HG03439 (cell line): Measurements from ENCODE around the gene FUT6.

Experiments
- ATAC-seq: cut with Tn5 transposase; IDR thresholded peaks from one replicate; pipeline ENCODE4 v1.9.1; 2021; ENCODE audit warnings: mild to moderate bottlenecking, moderate library complexity; ENCODE audit not compliant: unreplicated experiment

Gene FUT6

DNA sequence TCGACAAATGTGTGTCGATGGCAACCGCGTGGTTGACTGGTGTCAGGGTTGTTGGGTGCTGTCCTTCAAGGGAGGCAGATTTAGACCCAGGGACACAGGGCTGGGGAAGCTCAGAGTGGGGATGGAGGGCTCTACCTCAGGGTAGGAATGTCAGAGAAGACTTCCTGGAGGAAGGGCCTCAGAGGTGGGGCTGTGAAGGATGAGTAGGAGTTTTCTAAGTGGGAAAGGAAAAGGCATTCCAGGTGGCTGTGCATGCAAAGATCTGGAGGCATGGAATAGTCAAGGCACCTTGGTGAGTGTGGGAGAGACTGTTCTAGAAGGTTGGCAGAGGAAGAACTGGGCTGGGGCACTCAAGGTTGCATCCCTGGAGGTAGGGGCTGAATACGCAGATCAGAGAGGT is 32.6 kb downstream of the FUT6 start:
- no peak for ATAC-seq

DNA sequence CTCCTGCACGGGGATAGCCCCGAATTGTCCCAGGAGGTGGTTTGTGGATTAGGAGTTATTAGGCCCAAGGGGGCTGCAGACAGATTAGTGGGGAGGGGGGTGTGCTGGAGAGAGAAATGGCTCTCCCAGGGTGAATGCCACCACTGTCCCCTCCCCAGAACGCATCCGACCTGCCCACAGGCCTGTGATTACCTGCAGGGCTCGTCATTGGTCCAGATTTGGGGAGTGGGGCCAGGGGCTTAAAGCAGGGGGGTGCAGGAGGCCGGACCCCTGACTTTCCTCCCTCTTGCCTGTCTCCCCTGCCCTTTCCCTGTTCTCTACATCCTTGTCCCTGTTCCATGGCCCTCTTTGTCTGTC is 33.4 kb downstream of the FUT6 start:
- no peak for ATAC-seq

DNA sequence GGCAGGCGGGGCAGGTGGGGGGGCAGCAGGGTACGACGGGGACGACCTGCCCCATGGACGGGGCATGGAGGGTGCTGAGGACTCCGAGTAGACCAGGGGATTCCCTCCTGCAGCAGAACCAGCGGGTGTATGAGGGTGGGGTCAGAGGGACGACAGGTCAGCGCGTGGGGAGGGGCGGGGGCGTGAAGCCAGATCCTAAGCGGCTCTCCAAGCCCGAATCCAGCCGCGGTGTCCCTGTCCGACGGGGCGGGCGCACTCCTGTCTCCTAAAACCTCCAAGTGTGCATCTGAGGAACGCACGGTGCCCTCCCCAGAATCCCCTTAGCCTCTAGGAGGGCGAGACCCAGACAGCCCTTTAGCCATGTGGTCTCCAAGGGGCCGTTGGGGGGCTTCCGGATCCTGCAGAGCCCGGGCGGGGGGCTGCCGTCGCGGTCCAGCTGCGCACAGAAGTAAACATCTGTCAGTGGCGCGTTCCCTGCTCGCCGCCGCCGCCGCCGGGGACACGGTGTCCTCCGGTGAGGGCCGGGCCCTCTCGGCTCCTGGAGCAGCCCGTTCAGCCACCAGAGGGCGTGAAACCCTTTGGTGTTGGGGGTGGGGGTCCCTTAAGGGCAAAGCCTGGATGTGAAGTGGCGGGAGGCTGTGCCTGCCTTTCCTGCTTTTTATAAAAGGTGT is 33.9 kb downstream of the FUT6 start:
- no peak for ATAC-seq

DNA sequence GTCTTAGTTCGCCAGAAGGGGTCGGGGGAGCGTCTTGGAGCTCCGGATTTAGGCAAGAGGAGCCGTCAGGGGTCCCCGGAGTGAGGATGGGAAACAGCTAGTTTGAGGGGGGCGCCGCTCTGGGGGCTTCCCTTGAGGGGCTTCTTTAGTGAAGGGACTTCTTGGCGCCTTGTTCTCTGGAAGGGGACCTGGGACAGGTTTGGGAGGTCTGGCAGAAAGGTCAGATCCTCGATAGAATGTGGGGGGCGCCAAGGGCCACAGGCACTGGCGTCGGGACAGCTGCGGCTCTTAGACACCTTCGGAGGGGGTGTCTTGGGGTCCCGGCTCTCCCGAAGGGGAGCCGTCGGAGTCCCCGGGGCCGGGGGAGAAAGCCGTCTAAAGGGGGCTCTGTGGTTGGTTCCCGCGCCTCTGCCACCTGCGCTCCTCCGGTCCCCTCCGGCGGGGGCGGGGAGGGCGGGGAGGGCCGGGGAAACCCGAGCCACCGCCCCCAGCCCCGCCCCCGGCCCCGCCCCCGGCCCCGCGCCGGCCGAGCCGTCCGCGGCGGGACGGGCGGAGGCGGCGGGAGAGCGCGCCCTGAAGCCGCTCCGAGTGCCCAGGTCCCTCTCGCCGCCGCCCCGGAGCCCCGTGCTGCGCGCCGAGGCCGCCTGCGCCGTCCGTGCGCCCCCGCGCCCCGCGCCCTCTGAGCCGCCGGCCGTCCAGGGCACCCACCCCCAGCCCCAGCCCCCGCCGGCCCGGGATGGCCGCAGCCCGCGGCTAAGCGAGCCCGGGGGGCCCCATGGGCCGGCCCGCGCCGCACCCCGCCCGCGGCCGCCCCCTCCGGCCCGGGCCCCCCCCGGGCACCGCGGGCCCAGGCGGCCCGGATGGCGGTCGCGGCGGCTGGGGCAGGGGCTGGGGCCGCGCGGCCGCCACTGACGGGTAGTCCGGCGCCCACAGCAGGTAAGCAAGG is 34.7 kb downstream of the FUT6 start, which contains the start of gene NRTN:
NRTN (plus strand) TSS at position 552 of the 946 bp plus-strand sequence. CDS start 19,099 bp downstream, outside the sequence.
- no peak for ATAC-seq

DNA sequence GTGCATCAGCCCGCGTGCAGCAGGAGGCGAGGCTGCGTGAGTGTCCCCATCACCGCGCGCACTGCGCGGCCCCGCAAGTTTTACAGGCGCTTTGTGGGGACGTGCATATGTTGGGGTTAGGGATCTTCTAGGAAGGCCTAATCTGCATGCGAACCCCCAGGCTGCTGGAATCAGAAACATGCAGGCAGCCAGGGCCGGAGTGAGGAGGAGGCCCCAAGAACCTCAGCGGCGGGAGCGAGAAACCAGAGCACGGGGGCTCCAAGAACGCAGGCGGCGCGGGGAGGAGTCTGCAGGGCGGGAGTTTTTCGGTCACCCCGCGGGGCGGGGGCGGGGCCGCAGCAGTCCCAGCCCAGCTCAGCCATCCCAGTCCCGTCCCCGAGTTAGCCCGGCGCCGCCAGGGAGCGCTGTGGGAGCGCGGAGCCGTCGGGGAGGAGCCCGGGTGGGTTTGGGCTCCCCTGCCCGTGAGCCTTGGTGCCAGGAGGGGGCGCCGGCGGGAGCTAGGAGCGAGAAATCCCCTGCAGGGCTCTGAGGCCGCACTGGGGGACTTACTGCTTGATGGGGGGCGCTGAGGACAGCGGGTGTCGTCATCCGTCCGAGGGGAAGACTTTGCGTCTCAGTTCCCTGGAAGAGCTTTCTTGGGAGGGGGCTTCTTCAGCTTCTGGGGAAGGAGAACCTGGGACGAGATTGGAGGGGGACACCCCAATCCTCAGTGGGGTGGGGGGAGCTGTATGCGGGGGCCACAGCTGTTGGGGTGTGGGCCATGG is 35.6 kb downstream of the FUT6 start:
- no peak for ATAC-seq

DNA sequence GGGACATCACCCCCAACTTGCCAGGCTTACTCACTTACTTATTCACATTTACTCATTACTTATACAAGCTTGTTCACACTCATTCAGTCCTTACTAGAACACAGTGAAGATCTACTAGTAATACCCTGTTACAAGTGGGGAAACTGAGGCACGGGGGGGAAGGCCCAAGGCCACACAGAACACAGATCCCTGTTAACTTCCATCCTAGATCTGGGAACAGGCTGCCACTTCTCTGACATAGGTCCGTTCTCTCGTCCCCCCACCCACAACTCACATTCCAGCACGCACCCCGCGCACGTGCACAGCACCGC is 36.1 kb downstream of the FUT6 start:
- ATAC-seq: no peak

DNA sequence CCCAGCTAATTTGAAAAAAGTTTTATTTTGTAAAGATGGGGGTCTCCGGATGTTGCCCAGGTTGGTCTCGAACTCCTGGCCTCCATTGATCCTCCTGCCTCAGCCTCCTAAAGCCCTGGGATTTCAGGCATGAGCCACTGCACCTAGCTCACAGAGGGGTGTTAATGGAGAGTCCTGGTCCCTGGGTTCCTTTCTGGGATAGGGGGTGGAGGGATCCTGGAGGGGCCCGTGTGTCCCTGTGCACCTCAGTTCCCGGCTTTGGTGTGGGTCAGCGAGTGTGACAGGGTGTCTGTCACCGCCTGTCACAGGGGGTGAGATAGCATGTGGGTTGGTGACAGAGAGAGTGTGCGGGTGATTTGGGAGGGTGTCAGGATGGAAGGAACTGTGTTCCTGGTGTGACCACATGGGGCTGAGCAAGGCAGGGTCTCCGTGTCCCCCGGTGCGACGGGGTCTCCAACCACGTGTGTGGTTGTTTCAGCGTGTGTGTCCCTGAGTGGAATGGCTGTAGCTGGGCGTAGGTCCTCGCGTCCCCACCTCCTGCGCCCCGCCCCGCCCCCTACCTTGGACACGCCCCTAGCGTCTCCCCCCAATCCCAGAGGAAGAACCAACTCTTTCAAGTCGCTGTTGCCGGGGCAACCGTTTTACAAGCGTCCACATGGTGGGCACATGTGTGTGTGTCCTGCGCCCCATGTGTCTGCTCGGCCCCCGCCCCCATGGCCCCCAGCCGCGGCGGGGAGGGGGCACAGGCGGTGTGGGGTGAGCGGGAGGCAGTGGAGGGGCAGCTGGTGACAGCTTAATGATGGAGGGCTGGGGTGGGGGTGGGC is 37.5 kb downstream of the FUT6 start:
- ATAC-seq: no peak

DNA sequence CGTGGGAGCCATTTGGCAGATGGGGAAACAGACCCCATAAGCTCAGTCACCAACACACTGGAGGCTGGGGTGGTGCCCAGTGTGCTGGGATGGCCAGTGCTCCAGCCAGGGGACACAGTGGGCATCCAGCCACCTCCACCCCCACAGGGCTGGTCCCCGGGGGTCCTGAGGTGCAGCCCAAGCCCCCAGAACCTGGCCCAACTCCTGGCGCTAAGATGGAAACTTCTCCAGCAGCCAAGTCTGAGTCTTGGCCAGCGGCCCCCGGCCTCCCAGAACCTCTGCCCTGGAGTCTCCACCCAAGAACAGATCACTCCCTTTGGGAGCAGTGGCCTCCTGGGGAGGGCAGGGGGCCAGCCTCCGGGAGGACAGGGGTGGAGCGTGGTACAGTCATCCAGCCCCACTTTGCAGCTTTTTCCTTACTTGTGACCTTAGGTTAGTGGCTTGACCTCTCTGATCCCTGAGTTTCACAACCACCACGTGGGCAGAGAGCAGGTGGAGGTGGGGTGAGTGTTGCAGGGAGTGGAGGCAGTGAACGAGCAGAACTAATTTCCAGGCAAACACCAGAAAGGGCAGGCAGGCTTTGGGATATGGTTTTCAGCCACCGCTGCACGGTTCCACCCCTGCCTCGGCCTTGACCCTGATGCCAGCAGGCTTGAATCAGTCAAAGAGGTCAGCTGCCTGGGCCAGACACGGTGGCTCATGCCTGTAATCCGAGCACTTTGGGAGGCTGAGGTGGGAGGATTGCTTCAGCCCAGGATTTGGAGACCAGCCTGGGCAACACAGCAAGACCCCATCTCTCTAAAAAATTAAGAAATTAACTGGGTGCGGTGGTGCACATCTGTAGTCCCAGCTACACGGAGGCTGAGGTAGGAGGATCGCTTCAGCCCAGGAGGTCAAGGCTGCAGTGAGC is 38.9 kb downstream of the FUT6 start:
- no peak for ATAC-seq

DNA sequence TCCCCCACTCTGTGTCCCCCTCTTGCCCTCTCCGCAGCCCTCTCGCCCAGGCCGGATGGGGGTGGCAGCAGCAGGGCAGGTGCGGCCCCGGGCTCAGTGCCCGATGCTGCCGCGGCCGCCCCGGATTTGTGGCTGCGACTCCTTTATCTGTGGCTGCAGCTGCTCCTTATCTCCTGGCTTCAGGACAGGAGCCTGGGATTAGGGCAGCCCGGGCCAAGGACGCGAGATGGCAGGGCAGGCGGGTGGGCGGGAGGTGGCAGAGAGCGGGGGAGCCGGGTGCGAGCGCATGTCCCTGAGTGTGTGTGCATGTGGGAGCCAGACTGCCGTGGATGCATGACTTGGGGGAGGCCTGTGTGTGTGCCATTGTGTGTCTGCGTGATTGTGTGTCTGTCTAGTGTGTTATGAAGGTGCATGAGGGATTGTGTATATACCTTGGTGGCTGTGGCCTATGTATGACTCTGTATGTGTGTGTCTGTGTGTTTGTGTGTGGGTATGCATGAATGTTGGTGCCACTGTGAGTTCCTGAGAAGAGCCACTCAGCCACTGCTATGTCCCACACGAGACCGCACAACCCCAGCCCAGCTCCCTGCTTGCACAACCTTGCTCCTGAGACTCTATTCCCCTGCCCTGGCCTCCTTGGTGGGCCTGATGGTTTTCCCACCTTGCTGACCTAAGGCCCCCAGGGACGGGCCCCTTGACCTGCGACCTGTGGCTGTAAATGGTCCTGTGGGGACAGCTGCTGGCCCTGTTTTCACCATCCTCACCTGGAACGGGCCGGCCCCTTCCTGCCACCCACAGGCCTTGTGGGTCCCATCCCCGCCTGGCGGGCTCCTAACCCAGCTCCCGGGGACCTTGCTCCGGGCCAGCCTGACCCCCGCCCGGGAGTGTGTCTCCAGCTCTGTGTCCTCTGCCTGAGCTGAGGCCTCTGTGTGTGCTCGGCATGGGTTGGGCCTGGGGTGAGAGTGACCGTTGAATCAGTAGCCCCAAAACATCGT is 40.0 kb downstream of the FUT6 start:
- ATAC-seq: no peak

DNA sequence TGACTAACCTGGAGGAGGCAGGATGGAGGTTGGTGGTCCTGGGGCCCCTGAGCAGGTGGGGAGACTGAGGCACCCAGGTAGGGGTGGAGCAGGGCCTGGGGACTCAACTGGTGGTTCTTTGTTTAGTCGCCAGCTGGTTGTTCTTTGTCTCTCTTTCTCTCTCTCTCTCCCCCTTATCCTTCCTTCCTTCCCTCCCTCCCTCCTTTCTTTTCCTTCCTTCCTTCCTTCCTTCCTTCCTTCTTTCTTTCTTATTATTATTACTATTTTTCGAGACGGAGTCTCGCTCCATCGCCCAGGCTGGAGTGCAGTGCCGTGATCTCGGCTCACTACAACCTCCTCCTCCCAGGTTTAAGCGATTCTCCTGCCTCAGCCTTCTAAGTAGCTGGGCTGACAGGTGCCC is 41.3 kb downstream of the FUT6 start:
- no peak for ATAC-seq

DNA sequence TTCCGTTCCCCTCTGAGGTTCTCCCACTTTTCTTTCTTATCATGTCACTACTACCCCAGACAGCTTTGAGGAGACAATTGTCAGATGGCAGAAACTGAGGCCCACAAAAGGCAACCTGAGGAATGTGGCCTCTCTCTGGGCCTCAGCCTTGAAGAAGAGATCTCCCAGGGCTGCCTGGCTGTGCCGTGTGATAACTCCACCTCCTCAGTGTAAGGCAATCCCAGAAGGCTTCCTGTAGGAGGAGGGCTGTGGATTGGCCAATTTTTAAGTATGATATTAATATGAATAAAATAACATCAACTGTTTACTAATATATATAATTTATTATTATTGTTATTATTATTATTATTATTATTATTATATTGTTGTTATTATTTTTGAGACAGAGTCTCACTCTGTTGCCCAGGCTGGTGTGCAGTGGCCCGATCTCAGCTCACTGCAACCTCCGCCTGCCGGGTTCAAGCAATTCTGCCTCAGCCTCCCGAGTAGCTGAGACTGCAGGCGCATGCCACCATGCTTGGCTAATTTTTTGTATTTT is 44.1 kb downstream of the FUT6 start:
- ATAC-seq: no peak

DNA sequence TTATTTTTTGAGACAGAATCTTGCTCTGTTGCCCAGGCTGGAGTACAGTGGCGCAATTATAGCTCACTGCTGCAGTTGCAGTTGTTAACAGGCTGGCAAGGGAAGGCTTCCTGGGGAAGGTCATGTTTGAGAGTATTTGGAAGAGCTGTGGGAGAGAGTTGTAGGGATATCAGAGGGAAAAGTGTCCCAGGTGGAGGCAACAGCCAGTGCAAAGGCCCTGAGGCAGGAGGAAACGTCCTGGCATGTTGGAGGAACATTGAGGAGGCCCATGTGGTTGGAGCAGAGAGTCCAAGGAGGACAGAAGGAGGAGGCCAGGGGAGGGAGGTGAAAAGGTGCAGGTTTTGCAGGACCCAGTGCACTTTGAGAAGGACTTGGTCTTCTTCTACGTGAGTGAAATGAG is 46.3 kb downstream of the FUT6 start:
- ATAC-seq: no peak

DNA sequence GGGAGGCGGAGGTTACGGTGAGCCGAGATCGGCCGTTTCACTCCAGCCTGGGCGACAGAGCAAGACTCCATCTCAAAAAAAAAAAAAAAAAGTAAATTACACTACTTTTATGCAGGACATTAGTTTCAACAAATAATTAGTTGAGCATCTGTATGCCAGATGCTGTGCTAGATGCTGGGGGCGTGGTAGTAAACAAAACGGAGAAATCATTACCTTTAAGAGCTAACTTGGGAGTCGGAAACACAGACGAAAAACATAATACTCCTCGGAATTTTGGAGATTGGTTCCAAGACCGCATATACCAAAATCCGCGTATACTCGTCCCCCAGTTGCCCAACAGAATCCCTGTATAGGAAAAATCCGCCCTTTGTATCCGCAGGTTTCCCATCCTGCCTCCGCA is 47.3 kb downstream of the FUT6 start:
- no peak for ATAC-seq

DNA sequence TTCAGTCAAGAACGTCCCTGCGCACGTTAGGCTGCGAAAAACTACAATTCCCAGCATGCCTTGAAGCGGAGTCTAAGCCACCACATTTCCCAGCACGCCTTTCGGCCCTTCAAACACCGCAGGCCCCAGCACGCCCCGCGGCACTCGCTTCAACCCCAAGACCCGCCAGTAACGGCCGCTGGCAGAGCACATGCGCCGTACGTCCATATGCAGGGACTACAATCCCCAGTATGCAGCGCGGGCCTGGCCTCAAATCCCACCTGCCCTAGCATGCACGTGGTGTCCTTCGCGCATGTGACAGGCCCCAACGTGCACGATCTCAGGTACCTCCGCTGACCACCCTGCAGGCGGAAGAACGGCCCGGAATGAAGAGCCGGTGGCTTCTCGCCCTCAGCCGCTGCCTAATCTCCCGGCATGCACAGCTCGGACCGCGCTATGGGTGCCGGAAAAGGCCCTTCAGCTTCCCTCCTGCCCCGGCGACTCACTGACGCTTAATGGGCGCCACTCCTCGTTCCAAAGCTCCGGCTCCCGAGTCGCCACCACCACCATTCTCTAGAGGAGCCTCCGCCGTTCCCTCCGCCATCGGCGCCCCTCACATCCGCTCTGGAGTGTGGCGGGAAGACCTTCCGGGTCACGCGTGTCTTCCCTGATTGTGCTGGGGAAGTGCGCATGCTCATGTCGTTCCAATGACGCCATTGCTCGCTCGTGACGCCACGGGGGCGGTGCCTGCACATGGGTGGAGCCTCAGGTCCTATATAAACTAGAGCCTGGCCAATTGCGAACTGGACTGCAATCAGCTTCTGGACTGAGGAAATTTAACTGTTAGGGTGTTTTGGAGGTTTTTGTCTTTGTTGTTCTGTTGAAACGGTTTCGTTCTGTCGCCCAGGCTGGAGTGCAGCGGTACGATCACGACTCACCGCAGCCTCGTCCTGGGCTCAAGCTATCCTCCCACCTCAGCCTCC is 48.7 kb downstream of the FUT6 start, which contains the start of gene DUS3L:
DUS3L (minus strand) TSS at position 605 of the 962 bp plus-strand sequence; CDS start at position 583, 22 bp downstream.
- ATAC-seq: peak; percentile 89

DNA sequence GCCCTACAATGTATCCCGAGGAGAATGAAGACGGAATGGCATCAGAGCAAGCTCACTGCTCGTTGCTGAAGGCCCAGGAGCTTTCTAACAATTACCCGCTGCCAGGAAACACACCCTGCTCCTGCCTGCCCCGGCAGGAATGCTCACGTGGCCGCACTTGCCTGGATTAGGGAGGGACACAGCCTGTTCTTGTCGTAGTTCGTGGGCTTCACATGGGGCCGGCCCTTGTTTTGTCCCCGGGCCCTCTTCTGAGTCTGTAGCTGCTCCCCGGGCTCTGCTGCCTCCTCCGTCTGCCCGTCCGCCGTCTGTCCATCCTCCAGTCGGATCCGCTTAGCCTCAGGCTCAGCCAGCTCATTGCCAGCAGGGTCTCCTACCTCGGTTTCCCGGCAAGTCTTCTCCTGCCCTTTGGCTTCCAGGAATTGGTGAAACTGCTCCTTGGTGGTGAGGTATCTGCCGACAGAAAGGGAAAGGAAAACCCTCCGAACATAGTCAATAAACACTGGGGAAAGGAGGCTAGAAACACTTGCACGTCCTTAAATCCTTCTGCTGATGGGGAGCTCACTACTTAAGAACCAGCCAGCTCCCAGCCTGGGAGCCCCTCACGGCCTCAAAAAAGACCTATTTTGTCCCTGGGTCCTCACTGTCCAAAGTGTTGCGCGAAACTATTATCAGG is 49.5 kb downstream of the FUT6 start:
- ATAC-seq: no peak

DNA sequence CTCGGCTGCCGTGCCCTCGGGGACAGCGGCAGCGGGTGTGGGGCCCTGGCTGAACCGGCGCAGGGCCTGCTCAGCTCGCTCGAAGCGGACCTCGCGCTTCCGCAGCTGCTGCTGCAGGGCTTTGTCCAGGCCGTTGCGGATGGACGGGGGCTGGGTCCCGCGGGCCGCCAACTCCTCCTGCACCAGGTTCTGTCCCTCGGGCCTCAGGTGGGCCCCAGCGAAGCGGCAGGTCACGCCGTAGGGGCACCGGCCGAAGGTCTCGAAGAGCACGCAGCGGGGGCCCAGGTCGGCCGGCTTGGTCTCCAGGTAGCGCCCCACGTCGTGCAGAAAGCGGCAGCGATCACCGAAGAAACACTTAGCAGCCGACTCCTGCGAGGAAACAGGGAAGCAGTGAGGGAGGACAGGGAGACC is 50.1 kb downstream of the FUT6 start:
- no peak for ATAC-seq
